Neural crest cell (in vitro differentiated cells): ENCODE measurements around the gene KRTAP5-2. TPM values are rescaled to one million over a fixed set of nuclear protein-coding genes. Genes with fewer than 3 reads are reported as not detected.

ENCODE experiments used
- DNase-seq: peaks from one replicate; pipeline ENCODE4 v3.0.0; 2021; ENCODE audit warnings: low read depth, mixed read lengths, low spot score
- H3K27ac Mint-ChIP-seq: one replicate; pipeline ENCODE4 v1.8.0; 2021; ENCODE audit warnings: mild to moderate bottlenecking, mixed read lengths; ENCODE audit not compliant: unreplicated experiment
- H3K27me3 Mint-ChIP-seq: 2 replicates; pipeline ENCODE4 v1.8.0; 2021; ENCODE audit warnings: low read depth, mild to moderate bottlenecking, mixed read lengths
- H3K36me3 Mint-ChIP-seq: 2 replicates; pipeline ENCODE4 v1.8.0; 2021; ENCODE audit warnings: low read depth, mild to moderate bottlenecking, mixed read lengths
- H3K4me1 Mint-ChIP-seq: 2 replicates; pipeline ENCODE4 v1.8.0; 2021; ENCODE audit warnings: mixed read lengths
- H3K4me3 Mint-ChIP-seq: one replicate; pipeline ENCODE4 v1.8.0; 2021; ENCODE audit warnings: mild to moderate bottlenecking, mixed read lengths
- H3K9me3 Mint-ChIP-seq: 2 replicates; pipeline ENCODE4 v1.8.0; 2021; ENCODE audit warnings: mixed read lengths
- CTCF ChIP-seq: fragments of 200-600 bp; sonication (generic); conservative IDR thresholded peaks from 2 replicates; pipeline ENCODE4 v1.5.0; 2021; ENCODE audit warnings: antibody characterized with exemption, mild to moderate bottlenecking
- total RNA-seq: library from RNA; stranded (reverse); gene quantifications from 2 replicates; pipeline ENCODE4 v1.2.1, GENCODE V29; 2021

KRTAP5-2 gene
- total RNA-seq, 1 donor from 2014 or later: not detected

- peak; percentile 57 for DNase-seq
- Mint-ChIP-seq H3K27me3 (peaks cover 62% of the 10 kb centered on the region), H3K27ac (no peak overlapping the region), H3K4me3 (peak overlapping the region; percentile 79), H3K4me1 (no peaks in the 10 kb centered on the region), H3K36me3 (no peaks in the 10 kb centered on the region), H3K9me3 (peaks cover 3% of the 10 kb centered on the region)
- peak; percentile 86 for TF ChIP-seq CTCF
Measured at GRCh38 chr11:1574238-1574932, 23.7 kb downstream of the KRTAP5-2 start.

GRCh38 chr11:1573903-1574237, 24.2 kb downstream of the KRTAP5-2 start:
- no peaks in the 10 kb centered on the region for H3K36me3 Mint-ChIP-seq
- no peaks in the 10 kb centered on the region for H3K4me1 Mint-ChIP-seq
- peaks cover 63% of the 10 kb centered on the region for H3K27me3 Mint-ChIP-seq
- peaks cover 3% of the 10 kb centered on the region for H3K9me3 Mint-ChIP-seq
- H3K27ac Mint-ChIP-seq: no peak overlapping the region
- peak overlapping the region; percentile 79 for H3K4me3 Mint-ChIP-seq
- no peak for DNase-seq
- TF ChIP-seq CTCF: no peak

- no peak for DNase-seq
- Mint-ChIP-seq H3K4me1 (no peaks in the 10 kb centered on the region), H3K9me3 (peaks cover 3% of the 10 kb centered on the region), H3K36me3 (no peaks in the 10 kb centered on the region), H3K27me3 (peaks cover 58% of the 10 kb centered on the region), H3K4me3 (peak overlapping the region; percentile 79), H3K27ac (no peak overlapping the region)
- TF ChIP-seq CTCF: no peak
Measured at GRCh38 chr11:1573077-1573902, 24.8 kb downstream of the KRTAP5-2 start.

- no peak for TF ChIP-seq CTCF
- H3K27me3 Mint-ChIP-seq: peaks cover 55% of the 10 kb centered on the region
Measured at GRCh38 chr11:1572197-1573076, 25.7 kb downstream of the KRTAP5-2 start, which contains the start of gene DUSP8. Gene DUSP8 (minus strand): TSS chr11:1572271. CDS start chr11:1565826, 6,445 bp downstream.

GRCh38 chr11:1571760-1572196, 26.3 kb downstream of the KRTAP5-2 start:
- Mint-ChIP-seq H3K9me3 (no peaks in the 10 kb centered on the region), H3K27me3 (peaks cover 55% of the 10 kb centered on the region), H3K4me3 (no peak overlapping the region), H3K27ac (no peak overlapping the region), H3K36me3 (no peaks in the 10 kb centered on the region), H3K4me1 (no peaks in the 10 kb centered on the region)
- no peak for DNase-seq
- TF ChIP-seq CTCF: no peak

More at GRCh38 chr11:1572197-1573076, 25.7 kb downstream of the KRTAP5-2 start, which contains the start of gene DUSP8:
- DNase-seq: peak; percentile 78
- no peaks in the 10 kb centered on the region for H3K9me3 Mint-ChIP-seq
- peak within 1 kb of the TSS; percentile 44 for H3K4me3 Mint-ChIP-seq
- no peaks in the 10 kb centered on the region for H3K36me3 Mint-ChIP-seq
- H3K27ac Mint-ChIP-seq: no peak within 1 kb of the TSS
- no peaks in the 10 kb centered on the region for H3K4me1 Mint-ChIP-seq
